ENCODE measurements around the gene TGM5. TPM values are rescaled to one million over a fixed set of nuclear protein-coding genes. Genes with fewer than 3 reads are reported as not detected.
"Not testable (repeated sequence)": the region's sequence is repeated elsewhere in the genome, so short reads cannot be mapped to it uniquely, and the experiment has no call there.

The TGM5 gene
- total RNA-seq, 1 experiment from 2014 or later = not detected

GRCh38 chr15:43246261-43246774 is 20.4 kb downstream of the TGM5 start:
- no peak for DNase-seq (ENCODE audit: low spot score)

GRCh38 chr15:43244092-43244491 is 22.6 kb downstream of the TGM5 start:
- no peak for DNase-seq (ENCODE audit: low spot score)

- no peak for DNase-seq (ENCODE audit: low spot score)
These were observed 23.6 kb downstream of the TGM5 start for GRCh38 chr15:43243020-43243645.

- DNase-seq (ENCODE audit: low spot score) = no peak
These were observed 24.1 kb downstream of the TGM5 start for GRCh38 chr15:43242616-43243015.

- DNase-seq (ENCODE audit: low spot score) = no peak
These were observed 25.6 kb downstream of the TGM5 start for GRCh38 chr15:43241100-43241499.

- peak; percentile 33 for DNase-seq (ENCODE audit: low spot score)
These were observed 26.8 kb downstream of the TGM5 start for GRCh38 chr15:43239732-43240491.

GRCh38 chr15:43238671-43239131 is 28.0 kb downstream of the TGM5 start:
- no peak for DNase-seq (ENCODE audit: low spot score)

- no peak for DNase-seq (ENCODE audit: low spot score)
These were observed 28.8 kb downstream of the TGM5 start for GRCh38 chr15:43237842-43238470.

- no peak for DNase-seq (ENCODE audit: low spot score)
These were observed 31.2 kb downstream of the TGM5 start for GRCh38 chr15:43235536-43235935.

GRCh38 chr15:43232289-43232874 is 34.3 kb downstream of the TGM5 start:
- DNase-seq (ENCODE audit: low spot score) = no peak

- no peak for DNase-seq (ENCODE audit: low spot score)
These were observed 36.0 kb downstream of the TGM5 start for GRCh38 chr15:43230640-43231115.

GRCh38 chr15:43229977-43230376 is 36.8 kb downstream of the TGM5 start:
- DNase-seq (ENCODE audit: low spot score) = no peak

GRCh38 chr15:43226436-43227305 is 40.1 kb downstream of the TGM5 start:
- no peak for DNase-seq (ENCODE audit: low spot score)

- not testable (repeated sequence) for DNase-seq (ENCODE audit: low spot score)
These were observed 40.8 kb downstream of the TGM5 start for GRCh38 chr15:43225950-43226255.

- peak; percentile 62 for DNase-seq (ENCODE audit: low spot score)
These were observed 41.4 kb downstream of the TGM5 start for GRCh38 chr15:43225201-43225949.

GRCh38 chr15:43221422-43221821 is 45.3 kb downstream of the TGM5 start:
- no peak for DNase-seq (ENCODE audit: low spot score)

GRCh38 chr15:43220991-43221403 is 45.7 kb downstream of the TGM5 start, which contains the start of gene EPB42:
Gene EPB42 (minus strand): TSS chr15:43221018. CDS start chr15:43220825, 193 bp downstream.
- no peak for DNase-seq (ENCODE audit: low spot score)

GRCh38 chr15:43219929-43220928 is 46.5 kb downstream of the TGM5 start:
- DNase-seq (ENCODE audit: low spot score) = no peak

All from H4 (cell line).